T-helper 2 cell (primary cell): ENCODE results near the gene SKIC2.

Experiments used
- DNase-seq, 5 experiments: peaks; one replicate each; pipeline versions ENCODE4 v3.0.0 to v3.0.0-alpha.2; 2012 to 2022

Gene SKIC2

DNA sequence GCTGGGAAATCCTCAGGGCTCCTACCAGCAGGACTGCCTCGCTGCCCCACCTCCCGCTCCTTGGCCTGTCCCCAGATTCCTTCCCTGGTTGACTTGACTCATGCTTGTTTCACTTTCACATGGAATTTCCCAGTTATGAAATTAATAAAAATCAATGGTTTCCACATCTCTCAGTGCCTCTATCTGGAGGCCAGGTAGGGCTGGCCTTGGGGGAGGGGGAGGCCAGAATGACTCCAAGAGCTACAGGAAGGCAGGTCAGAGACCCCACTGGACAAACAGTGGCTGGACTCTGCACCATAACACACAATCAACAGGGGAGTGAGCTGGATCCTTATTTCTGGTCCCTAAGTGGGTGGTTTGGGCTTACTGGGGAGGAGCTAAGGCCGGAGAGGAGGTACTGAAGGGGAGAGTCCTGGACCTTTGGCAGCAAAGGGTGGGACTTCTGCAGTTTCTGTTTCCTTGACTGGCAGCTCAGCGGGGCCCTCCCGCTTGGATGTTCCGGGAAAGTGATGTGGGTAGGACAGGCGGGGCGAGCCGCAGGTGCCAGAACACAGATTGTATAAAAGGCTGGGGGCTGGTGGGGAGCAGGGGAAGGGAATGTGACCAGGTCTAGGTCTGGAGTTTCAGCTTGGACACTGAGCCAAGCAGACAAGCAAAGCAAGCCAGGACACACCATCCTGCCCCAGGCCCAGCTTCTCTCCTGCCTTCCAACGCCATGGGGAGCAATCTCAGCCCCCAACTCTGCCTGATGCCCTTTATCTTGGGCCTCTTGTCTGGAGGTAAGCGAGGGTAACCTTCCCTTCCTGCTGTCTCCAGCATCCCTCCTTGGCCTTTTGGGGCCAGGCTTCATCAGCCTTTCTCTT is 13.2 kb upstream of the SKIC2 start, which contains the start of gene CFB:
Gene CFB, plus strand, starts transcription at position 589 of the 863 bp plus-strand sequence. Its CDS starts 127 bp downstream, at position 716.
- no peak for DNase-seq

DNA sequence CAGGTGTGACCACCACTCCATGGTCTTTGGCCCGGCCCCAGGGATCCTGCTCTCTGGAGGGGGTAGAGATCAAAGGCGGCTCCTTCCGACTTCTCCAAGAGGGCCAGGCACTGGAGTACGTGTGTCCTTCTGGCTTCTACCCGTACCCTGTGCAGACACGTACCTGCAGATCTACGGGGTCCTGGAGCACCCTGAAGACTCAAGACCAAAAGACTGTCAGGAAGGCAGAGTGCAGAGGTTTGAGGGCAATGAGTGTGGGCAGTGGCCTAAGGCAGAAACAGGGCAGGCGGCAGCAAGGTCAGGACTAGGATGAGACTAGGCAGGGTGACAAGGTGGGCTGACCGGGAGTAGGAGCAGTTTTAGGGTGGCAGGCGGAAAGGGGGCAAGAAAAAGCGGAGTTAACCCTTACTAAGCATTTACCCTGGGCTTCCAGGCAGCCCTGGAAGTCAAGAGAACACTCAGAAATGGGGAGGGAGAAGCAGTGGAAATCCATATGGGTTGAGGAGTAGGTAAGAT is 12.5 kb upstream of the SKIC2 start:
- no peak for DNase-seq

DNA sequence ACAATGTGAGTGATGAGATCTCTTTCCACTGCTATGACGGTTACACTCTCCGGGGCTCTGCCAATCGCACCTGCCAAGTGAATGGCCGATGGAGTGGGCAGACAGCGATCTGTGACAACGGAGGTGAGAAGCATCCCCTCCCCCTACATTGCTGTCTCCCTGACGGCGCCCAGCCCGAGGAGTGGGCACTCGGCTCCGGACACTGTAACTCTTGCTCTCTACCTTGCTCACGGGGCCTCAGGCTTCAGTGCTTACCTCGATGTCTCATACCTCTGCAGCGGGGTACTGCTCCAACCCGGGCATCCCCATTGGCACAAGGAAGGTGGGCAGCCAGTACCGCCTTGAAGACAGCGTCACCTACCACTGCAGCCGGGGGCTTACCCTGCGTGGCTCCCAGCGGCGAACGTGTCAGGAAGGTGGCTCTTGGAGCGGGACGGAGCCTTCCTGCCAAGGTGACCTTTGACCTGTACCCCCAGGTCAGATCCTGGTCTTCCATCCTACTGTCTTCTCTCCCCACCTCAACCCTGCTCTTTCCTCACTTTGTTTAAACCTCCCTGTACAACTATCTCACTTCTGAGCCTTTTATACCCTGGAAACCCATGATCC is 11.8 kb upstream of the SKIC2 start:
- DNase-seq = no peak

DNA sequence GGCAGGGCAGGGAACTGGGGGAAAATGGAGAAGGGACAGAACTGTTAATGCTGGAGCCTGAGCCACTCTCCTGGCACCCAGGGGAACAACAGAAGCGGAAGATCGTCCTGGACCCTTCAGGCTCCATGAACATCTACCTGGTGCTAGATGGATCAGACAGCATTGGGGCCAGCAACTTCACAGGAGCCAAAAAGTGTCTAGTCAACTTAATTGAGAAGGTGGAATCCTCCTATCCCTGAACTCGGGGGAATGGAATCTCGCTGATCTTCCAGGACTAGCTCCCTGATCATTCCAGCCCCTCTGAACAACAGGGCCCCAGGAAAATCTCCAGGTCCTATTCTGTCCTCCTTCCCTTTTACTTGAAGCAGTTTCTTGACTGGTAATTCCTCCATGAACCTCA is 11.1 kb upstream of the SKIC2 start:
- DNase-seq = no peak

DNA sequence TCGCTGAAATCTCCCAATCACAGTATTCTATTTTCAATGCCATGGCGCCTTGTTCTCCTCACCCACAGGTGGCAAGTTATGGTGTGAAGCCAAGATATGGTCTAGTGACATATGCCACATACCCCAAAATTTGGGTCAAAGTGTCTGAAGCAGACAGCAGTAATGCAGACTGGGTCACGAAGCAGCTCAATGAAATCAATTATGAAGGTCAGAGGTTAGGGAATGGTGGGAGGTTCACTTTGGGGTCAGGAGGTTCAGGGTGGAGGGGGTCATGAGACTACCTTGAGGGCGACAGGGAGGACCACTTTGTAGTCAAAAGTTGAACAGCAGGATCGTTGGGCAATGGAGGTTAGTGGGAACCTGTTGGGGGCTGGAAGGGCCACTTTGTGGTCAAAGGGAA is 10.7 kb upstream of the SKIC2 start:
- DNase-seq = no peak

DNA sequence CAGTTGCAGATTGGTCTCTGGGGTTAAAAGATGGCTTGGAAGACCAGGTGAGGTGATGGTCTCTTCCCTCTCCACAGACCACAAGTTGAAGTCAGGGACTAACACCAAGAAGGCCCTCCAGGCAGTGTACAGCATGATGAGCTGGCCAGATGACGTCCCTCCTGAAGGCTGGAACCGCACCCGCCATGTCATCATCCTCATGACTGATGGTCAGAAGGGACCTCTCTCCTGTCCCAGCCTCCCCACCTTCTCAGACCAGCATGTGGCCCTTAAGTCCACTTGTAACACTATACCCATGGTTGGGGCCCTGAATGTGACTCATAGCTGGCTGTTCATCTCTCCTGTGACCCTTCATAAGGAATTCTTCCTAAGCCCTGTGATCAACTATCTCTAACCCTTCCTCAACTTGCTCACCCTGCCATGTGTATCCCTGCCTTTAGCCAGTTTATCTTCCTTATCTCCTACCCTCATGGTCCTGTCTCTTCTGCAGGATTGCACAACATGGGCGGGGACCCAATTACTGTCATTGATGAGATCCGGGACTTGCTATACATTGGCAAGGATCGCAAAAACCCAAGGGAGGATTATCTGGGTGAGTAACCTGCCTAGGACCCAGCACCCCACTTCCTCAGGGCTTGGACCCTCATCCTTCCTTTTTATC is 10.1 kb upstream of the SKIC2 start:
- no peak for DNase-seq

DNA sequence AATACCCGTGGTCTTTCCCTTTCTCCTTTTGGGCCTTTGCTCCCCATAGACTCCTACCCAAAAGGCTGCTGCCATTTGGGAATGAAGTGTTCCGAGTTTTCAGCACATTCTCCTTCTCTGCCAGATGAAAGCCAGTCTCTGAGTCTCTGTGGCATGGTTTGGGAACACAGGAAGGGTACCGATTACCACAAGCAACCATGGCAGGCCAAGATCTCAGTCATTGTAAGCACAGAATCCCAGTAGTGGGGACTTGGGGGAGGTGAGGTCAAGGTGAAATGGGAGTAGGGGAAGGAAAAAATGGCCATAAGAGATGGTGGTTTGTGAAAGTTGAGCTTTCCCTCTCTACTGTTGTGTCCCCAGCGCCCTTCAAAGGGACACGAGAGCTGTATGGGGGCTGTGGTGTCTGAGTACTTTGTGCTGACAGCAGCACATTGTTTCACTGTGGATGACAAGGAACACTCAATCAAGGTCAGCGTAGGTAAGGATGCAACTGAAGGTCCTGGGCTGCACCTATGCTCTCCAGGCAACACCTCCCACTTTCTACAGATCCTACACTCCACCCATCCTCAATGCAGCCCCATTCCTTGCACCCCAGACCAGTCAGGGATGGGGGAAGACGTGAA is 8.9 kb upstream of the SKIC2 start:
- DNase-seq = no peak

DNA sequence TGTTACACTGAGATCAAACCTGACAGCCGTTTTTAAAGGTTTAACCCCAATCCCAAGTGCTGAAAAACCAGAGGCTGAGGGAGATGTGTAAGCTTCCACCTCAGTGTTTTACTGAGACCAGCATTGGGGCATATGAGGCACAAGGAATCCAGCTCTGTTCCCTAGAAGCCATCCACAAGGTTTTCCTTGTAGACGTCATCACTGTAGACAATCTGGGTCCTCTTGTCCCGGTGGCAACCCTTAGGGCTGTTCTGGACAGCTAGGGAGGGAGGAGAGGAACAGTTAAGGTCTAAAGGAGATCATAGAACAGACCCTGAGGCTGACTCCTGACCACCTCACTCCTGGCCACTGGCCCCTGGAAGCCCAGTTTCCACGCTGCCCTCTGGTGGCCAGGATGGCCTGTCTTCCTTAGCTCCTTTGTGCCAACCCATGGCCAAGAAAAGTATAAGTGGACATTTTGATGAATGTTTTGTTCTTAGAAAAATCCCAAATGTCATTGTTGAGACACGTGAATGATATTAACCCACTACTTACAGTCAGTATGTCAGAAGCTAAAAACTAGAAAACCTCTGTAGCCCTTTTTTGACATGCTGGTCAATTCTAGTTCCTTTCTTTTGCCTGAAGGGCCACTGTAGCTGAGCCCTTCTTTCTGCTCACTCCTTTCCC is 6.7 kb upstream of the SKIC2 start:
- DNase-seq = peak in 1 of 5 experiments; percentile 23

DNA sequence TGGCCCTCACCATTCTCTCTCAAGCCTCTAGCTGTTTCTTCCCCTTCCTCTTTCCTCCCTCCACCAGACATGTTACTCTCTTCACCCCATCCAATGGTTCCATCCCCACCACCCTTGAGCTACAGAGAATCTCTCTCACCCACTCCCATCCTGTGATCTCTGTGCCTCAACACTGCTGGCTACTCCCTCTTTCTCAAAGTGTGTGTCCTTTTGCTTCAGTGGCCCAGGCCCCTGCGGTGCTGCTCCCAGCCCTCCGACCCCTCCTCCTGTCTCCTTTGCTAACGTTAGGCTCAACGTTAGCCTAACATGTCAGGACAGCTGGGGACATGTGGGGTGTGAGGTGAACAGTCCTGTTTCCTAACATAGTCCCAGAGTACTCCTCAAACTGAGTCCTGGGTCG is 6.1 kb upstream of the SKIC2 start:
- DNase-seq = no peak

DNA sequence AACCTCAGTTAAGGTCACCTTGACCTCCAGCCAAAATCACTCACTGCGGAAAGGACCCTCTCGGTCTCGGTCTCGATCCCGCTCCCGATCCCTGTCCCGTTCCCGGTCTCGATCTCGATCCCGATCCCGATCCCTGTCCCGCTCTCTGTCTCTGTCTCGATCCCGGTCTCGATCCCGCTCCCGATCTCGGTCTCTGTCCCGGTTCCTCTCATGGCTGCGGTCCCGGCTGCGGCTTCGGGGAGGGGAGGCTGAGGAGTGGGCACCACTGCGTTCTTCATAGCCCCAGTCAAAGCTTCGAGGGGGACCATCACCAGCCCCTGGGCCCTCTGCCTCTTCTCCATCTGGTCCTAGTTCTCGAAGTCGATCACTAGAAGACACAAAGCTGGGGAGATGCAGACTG is 4.5 kb upstream of the SKIC2 start:
- DNase-seq = no peak

DNA sequence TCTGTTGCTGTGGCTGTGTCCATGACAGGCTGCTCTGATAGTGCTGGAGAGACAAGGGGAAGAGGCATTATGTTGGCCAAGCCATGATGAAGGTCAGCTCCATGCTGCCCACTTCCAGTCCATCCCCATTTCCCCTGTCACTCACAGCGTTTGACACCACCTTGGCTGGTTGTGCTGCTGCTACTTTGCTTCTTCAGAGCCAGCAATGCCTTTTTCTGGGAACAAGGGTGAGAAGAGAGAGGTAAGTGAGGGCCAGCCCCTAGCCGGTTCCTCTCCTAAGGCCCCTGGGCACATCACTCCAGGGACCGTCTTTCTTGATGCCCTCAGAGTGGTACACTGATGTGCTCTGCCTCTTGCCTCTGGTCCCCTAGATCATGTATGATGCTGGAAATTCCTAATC is 2.2 kb upstream of the SKIC2 start:
- DNase-seq = no peak

DNA sequence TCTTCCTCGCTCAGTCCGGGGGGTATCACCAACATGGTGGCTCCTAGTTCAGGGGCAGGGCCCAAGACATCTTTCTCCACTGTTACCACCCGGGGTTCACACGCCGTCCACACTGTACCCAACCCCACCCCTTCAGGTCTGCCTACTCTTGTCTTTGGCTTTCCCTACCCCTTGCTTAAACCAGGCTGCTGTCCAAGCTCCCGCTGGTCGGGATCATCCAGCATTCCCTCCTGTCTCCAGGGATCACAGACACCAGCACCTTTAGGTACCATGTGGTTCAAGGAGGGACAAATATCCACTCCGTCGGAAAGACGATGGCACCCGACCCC is 599 bp upstream of the SKIC2 start:
- no peak for DNase-seq

DNA sequence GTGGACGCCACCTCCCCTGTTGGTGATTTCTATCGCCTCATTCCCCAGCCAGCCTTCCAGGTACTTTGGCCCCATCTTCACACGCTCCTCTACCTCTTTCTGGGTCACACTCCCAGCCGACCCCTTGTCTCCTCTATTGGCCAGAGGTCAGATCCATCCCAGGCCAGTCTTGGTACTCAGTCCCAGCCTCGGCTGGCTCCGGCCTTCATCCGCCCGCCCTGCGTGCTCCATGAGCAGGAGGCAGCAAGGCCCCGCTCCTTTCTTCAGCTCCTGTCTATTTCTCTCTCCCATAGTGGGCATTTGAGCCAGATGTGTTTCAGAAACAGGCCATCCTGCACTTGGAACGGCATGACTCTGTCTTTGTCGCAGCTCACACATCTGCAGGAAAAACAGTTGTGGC is 2.6 kb downstream of the SKIC2 start:
- DNase-seq = no peak

DNA sequence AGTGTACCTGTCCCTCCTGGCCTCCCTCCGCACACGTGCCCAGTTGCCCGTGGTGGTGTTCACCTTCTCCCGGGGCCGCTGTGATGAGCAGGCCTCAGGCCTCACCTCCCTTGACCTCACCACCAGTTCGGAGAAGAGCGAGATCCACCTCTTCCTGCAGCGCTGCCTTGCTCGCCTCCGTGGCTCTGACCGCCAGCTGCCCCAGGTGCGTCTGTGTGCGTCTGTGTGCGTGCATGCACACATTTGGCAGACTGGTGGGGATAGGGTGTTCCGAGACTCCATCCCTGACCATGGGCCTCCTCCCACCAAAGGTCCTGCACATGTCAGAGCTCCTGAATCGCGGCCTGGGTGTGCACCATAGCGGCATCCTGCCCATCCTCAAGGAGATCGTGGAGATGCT is 4.9 kb downstream of the SKIC2 start:
- no peak for DNase-seq

DNA sequence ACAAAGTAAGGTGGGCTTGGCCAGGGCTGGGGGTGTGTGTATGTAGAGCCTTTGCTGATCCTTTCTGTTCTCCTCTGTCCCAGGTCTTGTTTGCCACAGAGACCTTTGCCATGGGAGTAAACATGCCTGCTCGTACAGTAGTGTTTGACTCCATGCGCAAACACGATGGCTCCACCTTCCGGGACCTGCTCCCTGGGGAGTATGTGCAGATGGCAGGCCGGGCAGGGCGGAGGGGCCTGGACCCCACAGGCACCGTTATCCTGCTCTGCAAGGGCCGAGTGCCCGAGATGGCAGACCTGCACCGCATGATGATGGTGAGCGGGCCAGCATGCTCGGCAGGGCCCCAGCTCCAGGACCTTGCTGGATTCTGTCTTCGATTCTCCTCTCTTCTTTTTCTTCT is 6.7 kb downstream of the SKIC2 start:
- DNase-seq = no peak

DNA sequence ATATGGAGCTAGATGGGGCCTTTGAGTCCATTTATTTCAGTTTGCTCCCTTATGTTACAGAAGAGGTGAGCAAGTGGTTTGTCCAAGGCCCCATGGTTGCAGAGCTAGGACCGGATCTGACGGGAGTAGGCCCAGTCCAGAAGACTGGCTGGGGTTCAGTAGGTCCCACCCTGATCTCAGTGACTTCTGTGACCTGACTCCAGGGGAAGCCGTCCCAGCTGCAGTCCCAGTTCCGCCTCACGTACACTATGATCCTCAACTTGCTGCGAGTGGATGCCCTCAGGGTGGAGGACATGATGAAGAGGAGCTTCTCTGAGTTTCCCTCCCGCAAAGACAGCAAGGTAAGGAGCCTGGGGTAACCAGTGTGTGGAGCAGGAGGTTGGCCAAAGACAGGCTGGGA is 7.5 kb downstream of the SKIC2 start:
- DNase-seq = no peak

DNA sequence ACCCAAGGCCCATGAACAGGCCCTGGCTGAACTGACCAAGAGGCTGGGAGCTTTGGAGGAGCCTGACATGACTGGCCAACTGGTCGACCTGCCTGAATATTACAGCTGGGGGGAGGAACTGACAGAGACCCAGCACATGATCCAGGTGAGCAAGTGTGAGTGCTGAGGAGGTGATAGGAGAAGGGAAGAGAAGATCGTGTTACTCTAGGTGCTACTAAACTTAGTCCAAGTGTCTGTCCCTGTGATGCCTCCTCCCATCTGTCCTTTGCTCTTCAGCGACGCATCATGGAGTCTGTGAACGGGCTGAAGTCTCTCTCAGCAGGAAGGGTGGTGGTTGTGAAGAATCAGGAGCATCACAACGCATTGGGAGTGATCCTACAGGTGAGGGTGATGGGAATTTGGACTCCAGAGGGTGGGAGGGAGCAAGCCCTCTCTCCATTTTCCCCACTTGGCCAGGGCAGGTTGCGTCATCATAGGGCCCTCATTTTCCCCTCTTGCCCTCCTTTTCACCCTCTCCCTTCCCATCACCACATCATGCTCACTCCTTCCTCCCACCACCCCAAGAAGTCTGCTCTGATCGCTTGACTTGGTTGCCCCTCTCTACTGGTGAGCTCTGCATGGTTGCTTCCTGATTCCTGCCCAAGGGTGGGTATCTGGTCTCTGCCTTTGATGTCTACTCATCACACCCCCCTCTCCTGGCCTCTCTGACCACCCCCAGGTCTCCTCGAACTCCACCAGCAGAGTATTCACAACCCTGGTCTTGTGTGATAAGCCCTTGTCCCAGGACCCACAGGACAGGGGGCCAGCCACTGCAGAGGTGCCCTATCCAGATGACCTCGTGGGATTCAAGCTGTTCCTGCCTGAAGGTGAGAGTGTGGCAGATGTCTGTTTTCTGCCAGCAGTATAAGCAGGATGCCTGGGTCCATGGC is 8.3 kb downstream of the SKIC2 start:
- no peak for DNase-seq

DNA sequence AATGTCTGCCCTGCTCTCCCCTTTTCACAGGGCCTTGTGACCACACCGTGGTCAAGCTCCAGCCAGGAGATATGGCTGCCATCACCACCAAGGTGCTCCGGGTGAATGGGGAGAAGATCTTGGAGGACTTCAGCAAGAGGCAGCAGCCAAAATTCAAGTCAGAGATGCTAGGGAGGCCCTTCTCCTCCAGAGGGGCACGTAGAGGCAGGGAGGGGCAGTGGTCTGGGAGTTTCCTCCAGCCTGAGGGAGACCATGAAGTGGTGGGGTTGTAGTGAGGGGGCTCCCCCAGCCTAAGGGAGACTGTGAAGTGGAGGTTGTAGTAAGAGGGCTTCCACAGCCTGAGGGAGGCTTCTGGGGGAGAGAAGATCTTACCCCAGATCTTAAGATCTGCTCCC is 8.9 kb downstream of the SKIC2 start:
- DNase-seq = no peak

DNA sequence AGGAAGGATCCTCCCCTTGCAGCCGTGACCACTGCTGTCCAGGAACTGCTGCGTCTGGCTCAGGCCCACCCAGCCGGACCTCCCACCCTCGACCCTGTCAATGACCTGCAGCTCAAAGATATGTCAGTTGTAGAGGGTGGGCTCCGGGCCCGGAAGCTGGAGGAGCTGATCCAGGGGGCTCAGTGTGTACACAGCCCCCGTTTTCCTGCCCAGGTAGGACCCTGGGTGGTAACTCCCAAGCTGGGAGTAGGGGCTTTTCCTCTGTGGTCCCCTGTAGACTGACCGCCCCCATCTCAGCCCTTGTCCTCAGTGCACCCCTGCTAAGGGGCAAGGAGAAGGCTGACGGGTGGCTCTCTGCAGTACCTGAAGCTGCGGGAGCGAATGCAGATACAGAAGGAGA is 9.4 kb downstream of the SKIC2 start:
- no peak for DNase-seq

DNA sequence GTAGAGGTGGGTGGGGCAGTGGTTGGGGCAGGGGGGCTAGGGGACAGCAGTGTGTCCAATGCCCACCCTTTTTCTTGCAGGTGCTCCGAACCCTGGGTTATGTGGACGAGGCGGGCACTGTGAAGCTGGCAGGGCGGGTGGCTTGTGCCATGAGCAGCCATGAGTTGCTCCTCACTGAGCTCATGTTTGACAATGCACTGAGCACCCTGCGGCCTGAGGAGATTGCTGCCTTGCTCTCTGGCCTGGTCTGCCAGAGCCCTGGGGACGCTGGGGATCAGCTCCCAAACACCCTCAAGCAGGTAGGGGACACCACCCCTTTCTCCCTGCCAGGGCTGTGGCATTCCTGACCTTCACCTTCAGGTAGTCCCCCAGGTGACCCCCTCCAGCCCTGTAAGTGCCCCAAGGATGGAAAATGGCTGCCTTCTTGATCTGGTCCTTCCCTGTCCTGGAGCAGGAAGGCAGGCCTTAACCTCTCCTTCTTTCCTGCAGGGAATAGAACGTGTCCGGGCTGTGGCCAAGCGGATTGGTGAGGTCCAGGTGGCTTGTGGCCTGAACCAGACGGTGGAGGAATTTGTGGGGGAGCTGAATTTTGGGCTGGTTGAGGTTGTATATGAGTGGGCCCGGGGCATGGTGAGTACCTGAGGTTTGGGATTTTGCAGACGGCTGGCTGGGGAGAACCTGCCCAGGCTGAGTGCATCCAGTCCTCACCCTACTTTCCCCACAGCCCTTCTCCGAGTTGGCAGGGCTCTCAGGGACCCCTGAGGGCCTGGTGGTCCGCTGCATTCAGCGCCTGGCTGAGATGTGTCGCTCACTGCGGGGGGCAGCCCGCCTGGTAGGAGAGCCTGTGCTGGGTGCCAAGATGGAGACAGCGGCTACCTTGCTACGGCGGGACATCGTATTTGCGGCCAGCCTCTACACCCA is 10.1 kb downstream of the SKIC2 start:
- DNase-seq = no peak
